ENCODE results near the gene PRTFDC1.

PRTFDC1 gene

DNA sequence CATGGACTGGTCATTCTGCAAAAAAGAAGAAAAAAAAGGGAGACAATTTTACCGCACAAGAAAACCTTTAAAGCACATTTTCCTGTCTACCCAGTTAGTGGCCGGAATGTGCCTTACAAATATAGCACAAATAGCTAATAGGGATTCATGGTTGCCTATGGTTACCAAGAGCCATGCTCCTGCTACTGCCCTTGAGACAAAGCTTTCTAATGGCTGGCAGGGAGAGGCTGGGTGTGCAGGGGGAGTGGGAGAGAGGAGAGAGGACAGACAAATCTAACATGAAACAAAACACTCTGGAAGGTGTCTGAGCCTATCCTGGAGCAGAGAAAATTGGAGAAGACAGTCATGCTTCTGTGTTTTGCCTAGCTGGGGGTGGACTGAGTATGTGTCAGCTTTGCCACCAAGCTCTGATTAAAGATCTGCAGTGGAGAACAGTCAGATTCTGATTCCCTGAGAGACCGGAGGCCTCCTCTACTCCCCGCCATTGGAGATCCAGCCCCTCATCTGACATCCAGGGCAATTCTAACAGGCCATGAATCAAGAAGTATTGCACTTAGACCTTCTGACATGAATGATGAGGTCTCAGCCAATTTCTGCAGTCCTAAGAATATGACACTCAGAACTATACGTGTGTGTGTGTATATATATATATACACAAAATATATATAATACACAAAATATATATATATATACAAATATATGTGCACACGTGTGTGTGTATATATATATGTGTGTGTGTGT, 80.2 kb downstream of the PRTFDC1 start:
- peak; percentile 72 for DNase-seq (ENCODE audit: low spot score)

DNA sequence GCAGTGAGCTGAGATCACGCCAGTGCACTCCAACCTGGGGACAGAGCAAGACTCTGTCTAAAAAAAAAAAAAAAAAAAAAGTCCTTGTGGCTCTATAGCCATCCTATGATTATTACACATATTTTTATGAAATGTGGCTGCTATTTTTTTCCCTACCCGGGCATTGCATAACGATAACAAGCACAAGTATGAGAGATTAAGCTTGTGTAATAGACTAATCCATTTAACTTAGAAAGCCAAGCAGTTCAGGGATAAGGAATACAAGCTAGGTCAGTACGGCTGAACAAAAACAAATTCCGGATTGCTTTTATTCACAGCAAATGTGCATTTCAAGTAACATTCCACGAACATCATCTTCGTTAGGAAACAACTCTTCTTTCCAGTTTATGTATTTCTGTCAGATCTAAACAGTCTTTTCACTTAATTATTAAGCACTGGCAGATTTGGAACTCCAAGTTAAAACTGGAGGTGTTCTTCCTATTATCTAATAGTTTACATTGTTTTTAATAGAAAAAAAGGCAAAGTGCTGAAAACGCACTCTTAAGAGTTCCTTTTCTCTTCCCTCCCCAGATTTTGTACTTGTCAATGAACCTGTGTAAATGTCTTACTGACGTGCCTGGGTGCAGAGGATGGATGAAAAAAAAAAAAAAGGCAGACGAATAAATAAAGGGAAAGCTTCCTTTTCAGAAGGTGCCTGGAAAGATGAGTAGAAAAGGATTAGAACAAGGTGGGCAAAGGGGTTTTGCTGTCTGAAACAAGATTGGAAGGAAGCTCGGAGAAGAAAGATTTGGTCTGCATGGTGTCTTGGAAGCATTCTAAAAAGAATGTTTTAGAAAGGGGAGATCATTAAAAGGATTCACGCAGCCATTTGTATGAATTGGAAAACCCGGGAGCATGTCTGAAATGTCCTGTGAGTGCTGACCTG, 81.1 kb downstream of the PRTFDC1 start:
- no peak for DNase-seq (ENCODE audit: low spot score)

GRCh38 chr10:24869354-24870015, 82.9 kb downstream of the PRTFDC1 start:
- DNase-seq (ENCODE audit: low spot score): no peak

DNA sequence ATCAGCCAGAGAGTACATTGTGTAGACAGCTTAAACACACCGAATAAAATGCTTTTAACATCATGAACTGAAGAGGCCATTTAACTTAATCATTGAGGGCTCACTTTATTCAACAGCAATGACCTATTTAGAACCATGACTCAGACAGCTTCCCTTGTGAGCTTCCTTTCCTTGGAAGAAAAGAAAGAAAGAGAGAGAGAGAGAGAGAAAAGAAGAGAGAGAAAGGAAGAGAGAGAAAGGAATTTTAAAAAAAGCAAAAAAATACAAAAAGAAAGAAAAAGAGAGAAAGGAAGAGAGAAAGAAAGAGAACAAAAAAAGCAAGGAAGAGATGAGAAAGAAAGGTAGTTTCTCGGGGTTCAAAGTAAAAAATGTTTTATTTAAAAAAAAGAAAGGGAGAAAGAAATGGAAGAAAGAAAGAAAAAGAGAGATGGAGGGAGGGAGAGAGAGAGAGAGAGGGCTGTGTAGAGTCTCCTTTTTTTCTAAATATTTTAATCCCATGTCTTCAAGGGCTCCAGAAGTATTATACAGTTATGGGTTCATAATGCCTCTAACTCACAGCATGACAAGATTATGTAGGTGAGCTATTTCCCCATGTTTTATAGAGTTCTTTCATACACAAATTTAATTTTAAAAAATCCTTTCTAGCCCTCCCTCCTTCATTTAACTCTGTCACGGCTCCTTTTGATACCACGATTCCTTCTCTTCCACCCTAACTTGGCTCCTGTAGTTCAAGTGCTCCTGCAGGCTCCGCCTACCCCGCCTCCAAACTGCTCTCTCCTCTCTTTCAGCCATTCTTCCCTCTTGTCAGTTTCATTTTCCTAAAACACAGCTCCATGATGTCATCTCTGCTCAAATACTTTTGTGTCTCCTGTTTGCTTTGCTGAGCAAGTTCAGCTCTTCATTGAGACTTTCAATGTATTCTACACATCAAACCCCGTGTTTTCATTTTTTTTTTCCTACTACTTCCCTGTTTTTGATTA, 85.5 kb downstream of the PRTFDC1 start:
- peak; percentile 84 for DNase-seq (ENCODE audit: low spot score)

- DNase-seq (ENCODE audit: low spot score): no peak
These were observed 86.6 kb downstream of the PRTFDC1 start for GRCh38 chr10:24865783-24866182.

GRCh38 chr10:24862589-24862988, 89.8 kb downstream of the PRTFDC1 start:
- DNase-seq (ENCODE audit: low spot score): no peak

DNA sequence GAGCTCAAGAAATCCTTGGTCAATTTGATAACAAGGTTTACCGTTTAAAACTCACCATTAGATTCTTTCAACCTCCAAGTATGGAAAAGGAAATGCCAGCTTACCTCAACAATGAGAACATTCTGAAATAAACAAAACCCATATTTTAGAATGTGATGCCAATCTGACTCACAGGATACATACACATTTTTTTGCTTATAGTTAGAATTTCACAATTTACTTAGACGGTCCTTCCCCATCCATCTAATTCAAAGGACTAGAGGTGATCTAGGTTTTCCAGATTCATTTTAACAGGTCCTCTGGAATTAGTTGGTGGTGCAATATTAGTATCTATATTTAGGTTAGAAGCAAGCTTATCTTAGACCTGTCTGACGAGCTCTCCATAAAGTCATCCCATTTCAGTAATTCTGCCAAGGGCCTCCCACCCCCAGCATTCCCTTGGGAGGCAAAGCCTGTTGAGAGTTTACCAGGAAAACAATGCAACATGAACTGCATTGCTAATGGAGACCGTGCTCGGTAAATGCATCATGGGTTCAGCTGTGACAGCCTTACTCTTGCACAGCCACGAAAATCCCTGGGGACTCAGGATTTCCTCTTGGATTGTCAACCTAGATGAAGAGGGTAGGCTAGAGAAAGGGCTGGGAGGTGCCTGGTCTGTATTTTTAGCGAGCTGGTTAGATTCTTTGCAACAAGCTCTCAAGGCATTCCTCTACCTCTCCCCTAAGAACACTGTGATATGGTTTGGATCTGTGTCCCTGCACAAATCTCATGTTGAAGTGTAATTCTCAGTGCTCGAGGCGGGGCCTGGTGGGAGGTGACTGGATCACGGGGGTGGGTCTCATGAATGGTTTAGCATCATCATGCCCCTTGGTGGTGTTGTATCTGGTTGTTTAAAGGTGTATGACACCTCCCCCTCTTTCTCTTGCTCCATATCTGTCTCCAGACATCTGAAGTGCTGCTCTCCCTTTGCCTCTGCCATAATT, 93.8 kb downstream of the PRTFDC1 start:
- DNase-seq (ENCODE audit: low spot score): no peak

GRCh38 chr10:24857031-24857725, 95.2 kb downstream of the PRTFDC1 start:
- no peak for DNase-seq (ENCODE audit: low spot score)

GRCh38 chr10:24854256-24854655, 98.2 kb downstream of the PRTFDC1 start:
- no peak for DNase-seq (ENCODE audit: low spot score)

DNA sequence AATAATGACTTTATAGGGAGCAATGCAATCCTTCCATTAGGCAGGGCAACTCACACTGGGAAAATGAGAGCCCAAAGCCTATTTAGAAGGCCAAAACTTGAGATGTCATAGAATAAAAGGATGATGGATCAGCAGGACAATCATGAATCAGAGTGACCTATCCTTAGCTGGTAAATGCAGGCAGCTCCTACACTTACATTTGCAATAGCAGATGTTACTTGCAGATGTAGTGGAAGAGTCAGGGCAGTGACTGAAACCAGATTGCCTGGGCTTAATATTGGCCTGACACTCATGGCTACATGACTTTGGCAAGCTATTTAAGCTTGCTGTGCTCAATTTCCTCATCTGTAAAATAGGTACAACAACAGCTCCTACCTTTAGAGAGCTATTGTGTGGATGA, 98.7 kb downstream of the PRTFDC1 start:
- DNase-seq (ENCODE audit: low spot score): no peak

GRCh38 chr10:24851629-24852028, 100.8 kb downstream of the PRTFDC1 start:
- no peak for DNase-seq (ENCODE audit: low spot score)

DNA sequence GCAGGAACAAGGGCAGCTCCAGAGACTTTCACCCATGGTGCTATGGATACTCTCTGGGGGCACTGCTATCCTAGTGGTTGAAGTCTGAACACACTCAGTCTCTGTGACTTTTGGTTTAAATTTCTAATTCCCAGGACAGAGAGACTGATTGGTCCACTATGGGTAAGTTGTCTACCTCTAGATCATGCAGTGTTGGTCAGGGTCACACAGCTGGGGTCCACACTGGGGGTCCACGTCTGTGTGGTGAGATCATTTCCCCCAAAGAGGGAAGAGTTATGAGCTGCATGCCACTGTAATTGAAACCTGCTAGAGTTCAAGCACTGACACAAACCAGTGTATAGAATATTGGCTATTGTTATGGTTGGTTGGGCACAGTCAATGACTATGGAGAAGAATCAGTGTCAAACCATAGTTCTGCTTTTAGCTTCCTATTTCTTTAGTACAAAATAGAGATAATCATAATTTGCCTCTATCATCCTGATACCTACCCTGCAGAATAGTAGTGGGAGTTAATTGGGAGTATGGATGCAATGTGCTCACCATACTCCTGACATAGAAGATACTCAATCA, 101.6 kb downstream of the PRTFDC1 start:
- DNase-seq (ENCODE audit: low spot score): no peak

DNA sequence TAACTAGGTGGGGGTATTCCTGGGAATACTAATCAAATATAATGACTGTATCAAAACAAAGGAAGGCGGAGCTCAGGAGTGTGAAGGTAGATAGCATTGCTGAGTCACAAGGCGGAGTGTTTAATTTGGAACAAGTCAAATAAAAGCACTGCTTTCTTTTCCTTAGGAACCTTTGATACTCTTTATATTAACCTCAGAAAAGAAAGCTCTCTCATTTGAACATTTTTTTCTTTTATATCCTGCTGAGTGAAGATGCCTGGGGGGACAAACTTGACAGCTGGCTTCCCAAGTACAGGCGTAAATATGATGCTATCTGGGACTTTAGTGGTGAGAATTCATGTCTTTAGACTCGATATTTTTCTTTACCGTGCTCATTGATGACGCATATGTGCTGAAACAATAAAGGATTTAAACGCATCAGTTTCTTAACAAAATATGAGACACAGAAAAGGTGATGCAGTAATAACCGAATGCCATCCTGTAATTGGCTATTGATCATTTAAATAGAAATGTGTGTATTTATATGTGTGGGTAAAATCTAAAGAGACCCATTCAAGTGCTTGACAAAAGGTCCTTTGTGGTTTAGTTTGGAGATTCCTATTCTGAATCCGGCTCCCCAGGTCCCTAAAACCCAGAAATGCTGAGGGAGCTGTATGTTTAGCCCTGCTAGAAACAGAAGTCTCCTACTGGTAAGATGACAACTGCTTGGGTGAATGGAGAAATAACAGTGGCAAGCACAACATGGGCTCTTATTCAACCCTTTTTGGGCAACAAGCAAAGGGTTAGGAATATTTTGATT, 102.7 kb downstream of the PRTFDC1 start:
- DNase-seq (ENCODE audit: low spot score): no peak

- no peak for DNase-seq (ENCODE audit: low spot score)
These were observed 103.4 kb downstream of the PRTFDC1 start for GRCh38 chr10:24849051-24849450.

GRCh38 chr10:24848195-24848594, 104.2 kb downstream of the PRTFDC1 start:
- no peak for DNase-seq (ENCODE audit: low spot score)

DNA sequence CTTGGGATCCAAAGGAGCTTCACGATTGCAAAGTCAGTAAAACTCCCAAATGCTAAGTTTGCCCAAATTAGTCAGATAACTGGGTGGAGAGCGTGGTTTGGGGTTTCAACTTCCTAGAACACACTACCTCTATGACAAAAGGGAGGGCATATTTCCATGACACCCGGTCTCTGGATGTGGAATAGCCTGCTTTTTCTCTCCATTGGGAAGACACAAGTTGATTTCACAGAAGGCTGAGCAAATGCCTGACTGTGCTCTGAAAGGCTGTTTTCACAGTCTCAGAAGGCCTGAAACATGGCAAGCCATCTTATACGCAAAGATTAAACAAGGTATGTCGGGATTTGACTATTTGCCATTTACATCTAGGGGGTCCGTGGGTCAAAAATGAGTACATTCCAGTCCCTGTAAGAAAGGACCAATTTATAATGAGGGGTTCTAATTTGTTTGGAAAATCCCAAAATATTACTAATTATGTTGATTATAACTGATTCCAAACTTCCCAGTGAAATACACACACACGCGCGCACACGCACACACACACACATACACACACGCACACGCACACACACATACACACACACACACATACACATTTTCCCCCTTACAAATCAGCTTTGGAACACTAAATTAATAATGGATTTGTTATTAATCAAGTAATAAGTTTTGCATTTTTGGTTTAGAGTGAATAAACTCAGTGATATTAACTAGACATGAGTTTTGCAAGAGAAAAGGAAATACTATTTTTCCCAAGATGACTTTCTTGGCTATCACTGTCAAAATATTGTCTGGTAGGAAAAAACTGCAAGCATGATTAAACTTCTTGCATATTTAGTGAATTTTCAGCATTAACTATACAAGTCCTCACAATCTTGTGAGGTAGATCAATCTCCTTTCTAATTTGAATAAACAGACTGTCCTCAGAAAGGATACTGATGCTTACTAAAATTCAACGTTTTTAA, 105.0 kb downstream of the PRTFDC1 start:
- DNase-seq (ENCODE audit: low spot score): no peak

GRCh38 chr10:24844742-24845141, 107.7 kb downstream of the PRTFDC1 start:
- DNase-seq (ENCODE audit: low spot score): no peak
